Measurements from ENCODE around the gene SH3RF3.

The SH3RF3 gene

DNA sequence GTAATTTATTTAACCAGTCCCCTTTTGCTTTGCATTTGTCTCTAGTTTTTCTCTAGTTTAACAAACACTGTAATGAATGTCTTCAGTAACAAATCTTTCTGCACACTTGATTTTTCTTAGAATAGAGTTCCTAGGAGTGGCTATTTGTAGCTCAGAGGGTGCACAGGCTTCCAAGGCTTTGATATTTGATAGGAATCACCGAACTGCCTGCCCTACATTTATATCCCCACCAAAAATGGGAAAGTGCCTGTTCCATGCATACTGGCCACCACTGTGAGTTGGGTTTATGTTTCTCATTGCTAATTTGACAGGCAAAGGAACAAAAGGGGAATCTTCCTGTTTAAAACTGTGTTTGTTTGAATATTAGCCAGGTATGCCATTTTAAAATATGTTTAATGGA lies 238.7 kb downstream of the SH3RF3 start:
- DNase-seq = no peak

DNA sequence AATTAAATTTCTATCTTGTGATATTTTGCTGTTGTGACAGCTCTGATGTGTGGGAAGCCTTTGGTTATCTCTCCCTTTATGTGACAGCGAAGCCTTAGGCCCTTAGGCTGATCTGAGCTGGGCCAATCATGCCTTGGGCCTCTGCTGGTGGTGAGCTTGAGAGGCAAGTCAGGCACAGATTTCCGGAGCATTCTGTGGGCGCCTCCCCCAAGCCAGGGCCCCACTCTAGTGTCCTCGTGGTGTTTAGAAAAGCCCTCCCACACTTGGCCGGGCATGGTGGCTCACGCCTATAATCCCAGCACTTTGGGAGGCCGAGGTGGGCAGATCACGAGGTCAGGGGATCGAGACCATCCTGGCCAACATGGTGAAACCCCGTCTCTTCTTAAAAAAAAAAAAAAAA lies 239.8 kb downstream of the SH3RF3 start:
- DNase-seq = no peak

DNA sequence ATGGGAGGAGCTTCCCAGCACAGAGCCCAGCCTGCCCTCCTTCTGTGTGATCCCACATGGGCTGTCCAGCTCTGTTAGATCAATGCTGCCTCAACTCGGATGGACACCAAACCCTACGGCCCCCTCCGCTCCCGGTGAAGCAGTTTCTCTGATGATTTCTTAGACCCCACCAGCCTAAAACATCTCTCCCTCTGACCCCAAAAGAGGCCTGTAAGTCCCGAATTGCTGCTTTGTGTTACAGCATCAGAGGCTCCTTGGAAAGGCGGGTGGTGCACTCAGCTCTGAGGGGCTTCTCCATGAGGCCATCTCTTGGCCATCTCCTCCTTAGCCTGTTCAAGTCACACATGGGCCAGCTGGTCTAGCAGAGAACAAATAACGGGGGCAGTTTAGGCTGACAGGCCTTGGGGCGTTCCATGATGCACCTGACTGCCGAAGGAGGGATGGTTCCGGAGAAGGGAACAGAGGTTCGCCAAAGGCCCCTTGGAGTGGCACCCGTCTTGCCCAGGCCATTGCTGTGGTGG lies 240.7 kb downstream of the SH3RF3 start:
- DNase-seq = no peak

DNA sequence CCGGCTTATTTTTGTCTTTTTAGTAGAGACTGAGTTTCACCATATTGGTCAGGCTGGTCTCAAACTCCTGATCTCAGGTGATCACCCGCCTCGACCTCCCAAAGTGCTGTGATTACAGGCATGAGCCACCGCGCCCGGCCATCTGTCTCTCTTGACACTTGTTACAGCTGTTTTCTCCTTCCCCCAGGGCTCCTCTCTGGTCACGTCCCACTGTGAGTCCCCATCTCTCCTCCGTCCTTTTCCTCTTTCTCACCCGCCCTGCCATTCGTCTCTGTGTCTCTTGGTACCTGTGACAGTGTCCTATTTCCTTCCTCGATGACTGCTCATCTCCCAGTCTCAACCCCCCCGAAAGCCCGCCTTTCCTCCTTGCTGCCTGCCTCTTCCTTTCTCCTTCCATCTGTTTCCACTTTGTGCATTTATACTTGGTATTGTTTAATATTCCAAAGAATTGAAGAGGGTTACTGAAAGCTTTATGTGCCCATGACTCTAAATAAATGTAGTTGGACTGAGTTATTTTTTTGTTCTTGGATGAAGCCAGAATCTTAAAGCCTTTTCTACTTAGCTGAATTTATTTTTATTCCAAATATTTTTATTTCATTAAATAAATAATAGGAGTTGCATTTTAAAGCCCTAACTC lies 241.5 kb downstream of the SH3RF3 start:
- DNase-seq = no peak

DNA sequence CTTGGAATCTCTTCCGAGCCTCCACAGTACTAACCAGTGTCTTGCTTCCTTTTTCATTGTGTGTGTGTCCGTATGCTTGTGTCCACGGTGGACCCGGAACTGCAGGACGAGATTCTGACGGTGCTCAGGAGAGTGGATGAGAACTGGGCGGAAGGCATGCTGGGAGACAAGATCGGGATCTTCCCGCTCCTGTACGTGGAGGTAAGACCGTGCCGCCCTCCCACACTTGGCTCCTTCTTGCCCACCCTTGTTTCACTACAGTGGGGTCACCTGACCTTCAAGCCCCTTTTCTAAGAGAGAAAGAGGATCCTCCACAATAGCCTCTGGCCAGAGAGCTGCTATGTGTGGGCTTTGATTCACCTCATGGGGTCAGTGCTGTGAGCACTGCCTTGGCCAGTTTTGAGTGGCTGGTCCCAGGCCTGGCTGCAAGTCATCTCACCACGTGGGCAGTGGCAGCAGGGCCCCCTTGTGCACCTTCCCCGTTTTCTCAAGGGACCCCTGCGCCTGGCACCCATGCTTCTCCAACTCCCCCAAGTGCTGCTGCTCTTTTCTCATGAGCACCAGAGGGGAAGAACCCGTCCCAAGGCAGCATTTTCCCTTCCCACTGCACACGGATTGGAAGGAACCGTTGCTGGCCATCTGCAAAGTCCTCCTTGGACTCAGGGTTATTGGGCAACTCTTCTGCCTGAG lies 242.6 kb downstream of the SH3RF3 start:
- DNase-seq = no peak

DNA sequence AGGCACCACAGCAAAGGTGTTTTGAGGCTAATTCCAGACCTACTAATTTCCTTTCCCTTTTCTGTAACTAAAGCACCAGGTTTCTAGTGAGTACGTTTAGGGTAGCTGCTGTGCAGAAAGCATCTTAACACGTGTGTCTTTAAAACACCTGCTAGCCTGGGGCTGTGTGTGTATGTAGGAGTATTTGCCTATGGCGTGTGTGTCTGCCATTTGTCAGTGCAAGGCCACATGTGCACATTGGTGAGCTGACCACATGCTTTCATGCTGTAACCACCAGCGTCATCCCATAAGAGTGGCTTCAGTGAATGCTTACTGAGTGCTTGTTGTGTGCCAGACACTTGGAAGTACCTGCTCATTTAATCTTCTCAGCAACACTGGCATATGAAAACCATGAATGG lies 243.2 kb downstream of the SH3RF3 start:
- no peak for DNase-seq

DNA sequence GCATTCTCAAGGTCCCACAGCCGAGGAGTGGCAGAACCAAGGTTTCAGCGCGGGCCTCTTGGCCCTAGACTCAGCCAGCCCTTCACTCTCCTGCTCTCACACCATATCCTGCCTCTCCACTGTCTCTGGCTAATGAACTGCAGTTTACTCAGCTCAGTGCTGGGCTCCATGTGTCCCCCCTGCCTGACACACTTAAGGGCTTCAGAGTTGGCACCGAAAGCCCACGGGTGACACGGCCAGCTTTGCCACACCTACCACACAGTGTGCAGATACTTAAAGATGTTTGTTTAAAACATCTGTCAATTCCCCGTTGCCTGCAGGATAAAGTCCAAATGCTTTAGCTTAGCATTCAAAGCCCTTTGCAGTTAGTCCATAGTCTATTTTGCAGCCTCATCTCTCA lies 243.6 kb downstream of the SH3RF3 start:
- DNase-seq = no peak

DNA sequence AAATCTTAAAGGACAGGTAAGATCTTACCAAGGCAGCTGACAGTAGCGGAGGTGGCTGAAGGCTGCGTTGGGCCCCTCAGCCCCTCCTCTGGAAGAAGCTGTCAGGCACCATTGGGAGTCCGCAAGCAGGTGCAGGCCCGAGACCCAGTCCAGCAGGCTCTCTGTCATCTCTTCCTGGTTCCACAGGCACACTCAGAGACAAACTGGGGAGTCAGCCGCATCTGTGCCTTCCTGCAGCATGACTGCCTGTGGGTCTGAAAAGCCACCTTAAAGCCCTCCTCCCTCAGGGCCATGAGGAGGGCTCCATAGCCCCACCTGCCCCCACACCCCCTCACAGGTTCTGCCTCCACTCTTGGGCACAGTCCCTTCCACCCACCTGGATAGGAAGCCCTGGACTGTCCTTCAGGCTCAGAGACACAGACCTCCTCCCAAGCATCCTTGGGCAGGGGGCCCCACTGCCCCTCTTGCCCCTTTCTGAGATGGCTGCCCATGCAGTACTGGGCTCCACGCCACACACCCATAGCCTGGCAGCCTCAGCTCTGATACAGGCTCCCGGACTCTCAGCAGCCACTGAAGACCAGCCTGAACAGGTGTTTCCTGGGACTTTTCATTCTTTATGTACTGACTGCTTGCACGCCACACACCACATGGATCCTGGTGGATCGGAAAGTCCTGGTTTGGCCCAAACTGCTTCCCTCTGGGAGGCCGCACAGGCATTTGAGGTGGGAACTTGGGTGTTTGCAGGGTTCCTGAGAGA lies 245.0 kb downstream of the SH3RF3 start:
- no peak for DNase-seq

DNA sequence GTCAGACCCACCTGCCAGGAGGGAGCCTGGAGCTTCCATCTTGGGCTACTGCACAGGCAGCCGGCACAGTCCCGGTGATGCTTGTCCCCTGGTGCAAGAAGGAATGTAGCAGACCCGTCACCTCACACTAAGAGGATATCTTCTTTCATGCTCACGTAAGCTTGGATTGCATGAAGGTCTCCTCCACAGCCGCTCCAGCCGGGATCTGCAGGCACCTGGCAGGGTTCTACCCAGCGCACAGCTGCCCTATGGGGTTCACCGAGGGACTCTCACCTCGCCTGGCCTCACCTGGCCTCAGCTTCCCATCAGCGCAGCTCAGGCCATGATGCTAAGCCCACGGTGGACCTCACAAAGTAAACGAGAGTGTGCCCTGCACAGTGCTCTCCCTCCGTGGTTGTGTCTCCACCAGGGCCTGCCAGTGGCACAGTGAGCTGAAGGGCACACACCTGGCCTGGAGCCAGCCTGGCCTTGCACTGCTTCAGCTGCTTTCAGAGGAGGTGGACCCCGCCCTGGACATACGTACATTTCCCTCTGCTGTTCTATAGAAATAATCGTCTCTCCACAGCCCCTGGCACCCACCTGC lies 245.6 kb downstream of the SH3RF3 start:
- no peak for DNase-seq

DNA sequence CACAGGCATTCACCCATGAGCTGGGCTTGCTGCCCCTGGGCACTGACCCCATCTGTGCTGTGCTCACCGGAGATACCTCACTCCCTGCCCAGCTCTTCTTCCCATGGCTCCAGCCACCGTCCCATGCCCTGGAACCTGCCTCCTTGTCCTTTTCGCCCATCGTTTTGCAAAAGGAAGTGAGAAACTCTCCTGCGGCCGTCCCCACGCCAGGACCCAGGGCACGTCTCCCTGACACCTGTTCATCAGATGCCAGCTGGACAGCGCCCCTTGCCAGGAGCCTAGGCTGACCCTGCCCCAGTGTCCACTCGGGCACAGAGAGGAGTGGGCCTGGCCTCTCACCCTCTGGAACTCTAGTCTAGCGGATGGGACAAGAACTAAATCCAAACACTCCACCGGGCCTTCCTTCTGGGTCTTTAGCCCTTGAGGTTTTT lies 246.1 kb downstream of the SH3RF3 start:
- no peak for DNase-seq

DNA sequence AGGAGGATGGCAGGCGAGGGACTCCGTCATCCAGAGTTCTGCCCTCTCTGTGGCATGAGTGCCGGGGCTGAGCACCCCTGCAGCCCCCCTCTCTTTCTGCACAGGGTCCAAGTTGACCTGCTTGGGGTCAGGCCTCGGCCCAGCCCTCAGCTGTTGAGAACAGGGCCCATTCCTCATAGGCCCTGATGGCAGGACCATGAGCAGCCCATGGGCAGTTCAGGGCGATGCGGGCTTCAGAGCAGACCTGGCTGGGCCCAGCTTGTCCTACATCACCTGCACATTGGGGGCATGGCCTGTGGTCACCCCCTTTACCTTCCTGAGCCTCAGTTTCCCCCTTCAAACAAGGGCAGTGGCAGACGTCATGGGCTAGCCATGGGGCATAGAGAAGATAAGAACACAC lies 246.7 kb downstream of the SH3RF3 start:
- no peak for DNase-seq

DNA sequence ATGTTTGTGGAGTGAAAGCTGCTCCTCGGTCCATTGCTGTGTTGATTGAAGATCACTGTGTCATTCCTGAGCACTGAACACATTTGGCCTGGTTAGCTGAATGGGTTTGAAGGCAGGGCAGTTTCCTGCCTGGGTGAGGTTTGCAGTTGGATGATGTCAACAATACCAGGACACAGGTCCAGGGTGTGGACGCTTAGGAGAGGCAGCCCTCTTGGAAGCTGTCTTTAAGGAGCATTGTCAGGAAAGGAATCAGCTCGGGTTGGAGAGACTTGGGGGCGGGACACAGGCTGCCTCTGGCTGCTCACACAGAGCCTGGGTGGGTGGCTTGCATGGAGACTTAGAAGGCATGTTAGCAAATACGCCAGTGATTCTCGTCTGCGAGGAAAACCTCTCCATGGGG lies 247.1 kb downstream of the SH3RF3 start:
- DNase-seq = no peak

DNA sequence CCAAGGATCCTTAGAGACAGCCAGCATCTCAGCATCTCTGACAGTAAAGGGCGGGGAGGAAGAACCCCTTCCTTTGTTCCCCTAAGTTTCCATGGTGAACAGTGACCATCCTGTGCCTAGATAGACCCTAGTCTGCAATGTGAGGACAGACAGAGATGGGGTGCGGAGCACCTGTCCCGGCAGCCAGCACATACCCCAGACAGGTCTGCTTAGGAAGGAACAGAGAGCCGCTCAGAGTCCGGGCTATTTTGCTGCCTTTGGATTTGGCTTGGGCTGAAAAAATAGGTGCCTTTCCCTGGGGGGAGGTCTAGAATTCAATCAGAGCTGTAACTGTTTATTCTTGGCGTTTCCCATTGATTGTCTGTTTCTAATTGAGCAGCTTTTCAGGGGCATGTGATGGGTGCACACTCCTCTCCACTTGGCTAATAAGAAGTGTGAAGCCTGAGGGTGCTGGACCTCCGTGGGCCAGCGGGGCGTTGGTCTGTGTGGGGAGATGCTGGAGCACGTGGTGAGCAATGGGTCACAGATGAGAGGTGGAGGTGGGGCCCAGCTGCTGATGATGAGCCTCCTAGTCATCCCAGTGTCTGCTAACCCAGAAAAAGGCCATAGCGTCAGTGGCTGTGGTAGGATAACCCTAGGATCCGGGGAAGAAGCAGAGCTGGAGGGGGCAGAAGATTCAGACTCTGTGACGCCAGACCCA lies 247.9 kb downstream of the SH3RF3 start:
- DNase-seq = no peak

DNA sequence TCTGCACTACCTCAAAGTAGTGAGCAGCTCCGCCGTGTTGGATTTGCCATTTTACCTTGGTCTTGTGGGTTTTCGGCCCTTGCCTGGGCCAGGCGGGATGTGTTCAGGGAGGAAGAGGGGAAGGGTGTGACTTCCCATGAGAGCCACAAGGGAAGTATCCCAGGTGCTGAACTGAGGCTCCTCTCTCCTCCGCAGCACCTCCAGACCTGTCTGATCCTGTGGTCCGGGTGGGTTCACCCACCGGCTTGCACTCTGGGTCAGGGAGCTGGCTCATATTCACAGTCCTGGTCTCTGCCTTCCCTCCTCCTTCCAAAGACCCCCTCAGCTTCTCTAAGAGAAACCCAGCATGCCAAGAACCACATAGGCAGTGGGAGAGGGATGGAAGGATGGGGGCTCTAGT lies 249.0 kb downstream of the SH3RF3 start:
- DNase-seq = no peak

DNA sequence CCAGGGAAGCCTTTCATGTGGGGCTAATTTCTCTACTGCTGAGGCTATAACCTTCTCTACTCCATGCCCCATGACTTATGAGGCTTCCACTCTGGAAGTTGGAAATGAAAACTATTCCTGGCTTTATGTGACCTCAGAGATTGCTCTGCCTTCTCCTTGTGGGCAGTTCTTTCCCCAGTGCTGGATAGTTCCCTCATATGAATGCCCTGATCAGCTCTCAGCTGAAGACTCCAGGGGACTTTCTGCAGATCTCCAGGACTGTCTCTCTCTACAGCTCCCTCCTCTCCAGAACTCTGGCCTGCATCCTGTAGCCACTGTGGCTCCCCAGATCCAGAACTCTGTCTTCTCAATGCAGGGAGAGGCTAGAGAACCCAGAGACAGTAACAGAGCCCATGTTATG lies 249.7 kb downstream of the SH3RF3 start:
- no peak for DNase-seq

DNA sequence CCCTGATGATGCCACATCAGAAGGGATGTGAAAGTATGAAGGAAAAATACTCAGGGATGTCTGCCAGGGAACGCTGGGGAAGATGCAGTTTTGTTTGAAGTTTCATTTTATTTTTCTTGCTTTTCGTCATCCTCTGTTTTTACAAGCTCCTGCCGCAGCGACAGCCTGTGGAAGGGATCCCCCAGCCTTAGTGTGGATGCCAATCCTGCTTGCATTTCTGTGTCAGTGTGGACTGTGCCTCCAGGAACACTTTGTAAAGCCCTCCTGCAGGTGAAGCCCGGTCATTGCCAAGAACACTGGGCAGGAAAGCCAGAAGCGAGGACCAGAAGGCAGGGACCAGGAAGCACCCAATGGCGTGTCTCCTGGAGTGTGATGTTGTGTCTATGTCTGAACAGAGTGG lies 250.5 kb downstream of the SH3RF3 start:
- no peak for DNase-seq

DNA sequence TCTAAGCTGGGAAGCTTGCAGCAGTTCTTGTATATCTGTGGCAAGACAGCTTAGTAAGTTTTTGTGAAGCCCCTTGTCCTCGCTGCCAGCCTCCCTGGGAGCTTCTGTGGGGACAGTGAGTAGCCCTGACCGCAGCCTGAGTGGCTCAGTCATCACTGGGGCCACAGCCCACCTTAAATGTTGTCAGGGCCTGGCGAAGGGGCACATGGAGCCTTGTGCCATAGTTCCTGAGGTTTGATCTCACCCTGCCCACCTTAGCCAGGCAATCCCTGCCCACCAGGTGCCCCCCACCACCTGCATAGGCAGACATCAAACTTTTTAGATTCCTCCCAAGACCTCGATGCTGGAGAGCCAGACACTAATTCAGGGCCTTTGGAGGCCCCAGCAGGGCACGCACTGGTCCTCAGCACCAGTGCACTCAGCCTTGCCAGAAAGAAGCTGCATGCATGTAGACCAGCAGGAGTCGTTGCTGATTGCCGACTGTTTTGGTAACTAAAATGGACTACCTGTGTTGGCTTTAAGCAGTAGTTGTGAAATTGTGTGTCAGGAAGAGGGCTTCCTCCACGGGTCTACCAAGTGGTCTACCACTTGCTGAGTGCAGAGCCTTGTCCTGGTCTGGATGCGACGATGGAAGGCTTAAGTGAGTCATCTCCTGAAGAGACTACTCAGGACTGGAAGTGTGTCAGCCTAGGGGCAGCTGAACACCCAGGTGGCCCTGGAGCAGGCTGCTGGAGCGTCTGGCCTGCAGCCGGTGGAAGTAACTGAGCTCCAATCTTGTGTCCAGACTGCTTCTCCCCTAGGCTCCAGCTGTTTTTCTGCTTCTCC lies 251.7 kb downstream of the SH3RF3 start:
- no peak for DNase-seq

DNA sequence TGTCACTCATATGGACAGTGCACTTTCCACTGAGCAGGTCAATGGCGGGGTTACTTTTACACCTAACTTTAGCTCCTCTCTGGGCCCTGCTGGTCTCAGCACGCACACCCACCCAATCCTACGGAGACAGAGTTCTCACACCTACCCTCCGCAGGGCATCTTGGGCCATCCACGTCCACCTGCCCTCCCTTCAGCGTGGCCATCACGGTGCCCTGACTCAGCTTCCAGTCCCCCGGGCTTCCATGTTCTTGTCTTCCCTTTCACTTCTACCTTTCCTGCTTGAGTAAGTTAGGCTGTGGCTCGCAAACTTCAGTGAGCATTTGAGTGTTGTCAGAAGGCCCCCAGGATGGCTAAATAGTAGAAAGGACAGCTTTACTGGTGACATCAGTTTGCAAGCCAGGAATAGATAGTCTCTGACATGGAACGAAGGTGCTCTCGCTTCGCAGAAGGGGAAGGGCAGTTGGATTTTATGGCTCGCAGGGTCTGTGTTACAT lies 252.4 kb downstream of the SH3RF3 start:
- no peak for DNase-seq

DNA sequence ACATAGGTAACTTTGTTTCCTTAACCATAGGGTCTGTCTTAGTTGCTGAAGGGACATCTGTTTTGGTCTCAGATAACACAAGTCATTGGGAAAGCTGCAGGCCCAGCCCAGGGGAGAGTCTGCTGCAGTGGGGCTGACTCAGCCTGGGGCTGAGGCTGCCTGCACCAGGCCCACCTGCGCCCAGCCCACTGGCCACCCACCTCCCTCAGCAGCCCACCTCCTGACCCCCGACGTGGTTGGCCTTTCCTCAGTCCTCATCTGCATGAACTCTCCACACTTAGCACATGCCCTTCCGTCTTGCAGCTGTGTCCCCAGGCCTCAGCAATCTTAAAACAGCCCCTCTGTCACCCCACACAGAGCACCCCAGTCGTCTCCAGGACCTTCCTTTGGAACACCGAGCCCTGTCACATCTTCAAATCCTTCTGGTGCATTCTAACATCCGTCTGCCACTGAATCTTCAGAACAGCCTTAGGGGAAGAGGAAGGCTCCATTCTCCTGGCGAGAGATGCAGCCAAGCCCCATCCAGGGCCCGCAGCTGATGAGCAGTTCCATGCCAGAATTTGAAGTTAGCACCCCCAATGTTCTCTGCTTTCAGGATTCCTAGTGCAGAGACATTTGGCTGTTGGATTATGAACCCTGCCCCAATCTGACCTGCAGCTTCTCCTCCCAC lies 253.4 kb downstream of the SH3RF3 start:
- no peak for DNase-seq

DNA sequence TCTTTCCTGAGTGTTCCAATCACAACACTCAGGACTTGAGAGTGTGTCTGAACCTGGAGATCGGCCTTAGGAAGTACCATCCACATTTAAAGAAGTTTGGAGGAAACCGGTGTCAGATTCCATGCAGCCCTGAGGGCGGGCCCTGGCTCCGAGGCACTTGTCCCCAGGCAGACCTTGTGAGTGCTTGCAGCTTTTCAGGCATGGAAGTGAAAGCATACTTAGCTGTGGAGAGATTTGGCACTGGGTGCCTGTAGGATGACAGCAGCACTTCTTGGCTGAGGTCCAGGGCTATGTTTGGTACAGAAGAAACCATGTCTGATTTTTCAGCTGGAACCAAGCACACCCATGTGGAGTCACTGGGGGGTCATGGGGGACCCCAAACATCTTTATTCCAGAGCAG lies 253.9 kb downstream of the SH3RF3 start:
- DNase-seq = no peak
